Astrocyte (in vitro differentiated cells and primary cell): ENCODE results near the gene OTX2.

Experiments
- EZH2 ChIP-seq: IDR thresholded peaks from 2 replicates; pipeline ENCODE4 v1.6.1; 2012; ENCODE audit warnings: mild to moderate bottlenecking, low read length, inconsistent platforms; ENCODE audit not compliant: insufficient read depth
- TF ChIP-seq, protein P1 (sequence below): IDR thresholded peaks from 2 replicates; pipeline ENCODE4 v1.5.1; 2011; ENCODE audit warnings: low read depth, mild to moderate bottlenecking, inconsistent platforms, low read length, moderate library complexity; ENCODE audit not compliant: insufficient read depth

DNA sequence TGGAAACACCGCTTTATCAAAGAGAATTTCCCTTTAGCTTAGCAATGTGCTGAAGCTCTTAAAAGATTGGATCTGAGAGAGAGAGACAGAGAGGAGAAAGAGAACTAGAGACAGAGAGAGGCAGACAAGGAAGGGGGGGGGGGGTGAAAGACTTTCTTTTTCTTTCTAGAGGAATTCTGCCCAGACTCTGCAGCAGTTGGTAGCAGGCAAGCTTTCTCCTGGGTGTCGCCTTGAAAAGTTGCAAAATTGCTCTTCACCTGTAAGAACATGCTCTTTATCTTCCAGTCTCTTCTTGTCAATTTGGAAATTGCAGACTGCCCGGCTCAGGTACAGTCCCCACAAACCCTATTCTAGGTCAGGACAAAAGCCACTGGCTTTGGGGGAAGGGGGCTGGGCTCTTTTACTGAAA is 2.9 kb upstream of the OTX2 start:
- TF ChIP-seq, protein P1, sequence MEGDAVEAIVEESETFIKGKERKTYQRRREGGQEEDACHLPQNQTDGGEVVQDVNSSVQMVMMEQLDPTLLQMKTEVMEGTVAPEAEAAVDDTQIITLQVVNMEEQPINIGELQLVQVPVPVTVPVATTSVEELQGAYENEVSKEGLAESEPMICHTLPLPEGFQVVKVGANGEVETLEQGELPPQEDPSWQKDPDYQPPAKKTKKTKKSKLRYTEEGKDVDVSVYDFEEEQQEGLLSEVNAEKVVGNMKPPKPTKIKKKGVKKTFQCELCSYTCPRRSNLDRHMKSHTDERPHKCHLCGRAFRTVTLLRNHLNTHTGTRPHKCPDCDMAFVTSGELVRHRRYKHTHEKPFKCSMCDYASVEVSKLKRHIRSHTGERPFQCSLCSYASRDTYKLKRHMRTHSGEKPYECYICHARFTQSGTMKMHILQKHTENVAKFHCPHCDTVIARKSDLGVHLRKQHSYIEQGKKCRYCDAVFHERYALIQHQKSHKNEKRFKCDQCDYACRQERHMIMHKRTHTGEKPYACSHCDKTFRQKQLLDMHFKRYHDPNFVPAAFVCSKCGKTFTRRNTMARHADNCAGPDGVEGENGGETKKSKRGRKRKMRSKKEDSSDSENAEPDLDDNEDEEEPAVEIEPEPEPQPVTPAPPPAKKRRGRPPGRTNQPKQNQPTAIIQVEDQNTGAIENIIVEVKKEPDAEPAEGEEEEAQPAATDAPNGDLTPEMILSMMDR = no peak
- no peak for TF ChIP-seq EZH2
